GM06990 (cell line): Measurements from ENCODE around the gene SFXN2.

ENCODE experiments used
- DNase-seq: peaks from one replicate; pipeline ENCODE4 v3.0.0-alpha.2; 2011; ENCODE audit not compliant: insufficient read length; ENCODE audit errors: extremely low read depth
- H3K27me3 ChIP-seq: replicated peaks from 2 replicates; pipeline ENCODE4 v1.6.0; 2011; ENCODE audit warnings: low read length; ENCODE audit not compliant: control insufficient read depth, insufficient read depth
- H3K36me3 ChIP-seq: 2 replicates; pipeline ENCODE4 v1.5.1; 2011; ENCODE audit warnings: low read length; ENCODE audit not compliant: control insufficient read depth, insufficient read depth
- H3K4me3 ChIP-seq: replicated peaks from 2 replicates; pipeline ENCODE4 v1.5.1; 2011; ENCODE audit warnings: low read depth, mild to moderate bottlenecking, control low read depth, low read length
- TF ChIP-seq, protein P1 (sequence below): IDR thresholded peaks from 2 replicates; pipeline ENCODE4 v1.5.1; 2011; ENCODE audit warnings: low read length, control low read depth, mild to moderate bottlenecking, inconsistent platforms; ENCODE audit not compliant: insufficient read depth, poor library complexity, severe bottlenecking

Gene SFXN2

DNA sequence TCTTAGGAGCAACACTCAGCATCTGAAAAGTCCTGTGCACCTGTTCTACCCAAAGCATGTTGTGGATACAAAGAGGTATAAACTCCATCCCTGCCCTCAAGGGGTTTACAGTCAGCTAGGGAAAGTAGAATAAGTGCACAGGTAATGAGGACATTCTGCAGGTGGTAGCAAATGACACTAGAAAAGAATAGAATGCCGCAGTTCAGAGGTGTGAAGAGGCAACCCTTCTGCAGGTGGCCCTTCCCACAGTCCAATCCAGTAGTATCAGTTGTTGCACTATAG is 66.0 kb downstream of the SFXN2 start:
- H3K4me3 ChIP-seq: no peak overlapping the region
- peaks cover 2% of the 10 kb centered on the region for H3K36me3 ChIP-seq
- DNase-seq: no peak
- TF ChIP-seq, protein P1, sequence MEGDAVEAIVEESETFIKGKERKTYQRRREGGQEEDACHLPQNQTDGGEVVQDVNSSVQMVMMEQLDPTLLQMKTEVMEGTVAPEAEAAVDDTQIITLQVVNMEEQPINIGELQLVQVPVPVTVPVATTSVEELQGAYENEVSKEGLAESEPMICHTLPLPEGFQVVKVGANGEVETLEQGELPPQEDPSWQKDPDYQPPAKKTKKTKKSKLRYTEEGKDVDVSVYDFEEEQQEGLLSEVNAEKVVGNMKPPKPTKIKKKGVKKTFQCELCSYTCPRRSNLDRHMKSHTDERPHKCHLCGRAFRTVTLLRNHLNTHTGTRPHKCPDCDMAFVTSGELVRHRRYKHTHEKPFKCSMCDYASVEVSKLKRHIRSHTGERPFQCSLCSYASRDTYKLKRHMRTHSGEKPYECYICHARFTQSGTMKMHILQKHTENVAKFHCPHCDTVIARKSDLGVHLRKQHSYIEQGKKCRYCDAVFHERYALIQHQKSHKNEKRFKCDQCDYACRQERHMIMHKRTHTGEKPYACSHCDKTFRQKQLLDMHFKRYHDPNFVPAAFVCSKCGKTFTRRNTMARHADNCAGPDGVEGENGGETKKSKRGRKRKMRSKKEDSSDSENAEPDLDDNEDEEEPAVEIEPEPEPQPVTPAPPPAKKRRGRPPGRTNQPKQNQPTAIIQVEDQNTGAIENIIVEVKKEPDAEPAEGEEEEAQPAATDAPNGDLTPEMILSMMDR: no peak
- H3K27me3 ChIP-seq: no peaks in the 10 kb centered on the region

GRCh38 chr10:102781090-102781920 is 66.9 kb downstream of the SFXN2 start:
- no peak for DNase-seq
- Histone ChIP-seq H3K36me3 (peaks cover 2% of the 10 kb centered on the region), H3K27me3 (no peaks in the 10 kb centered on the region), H3K4me3 (no peak overlapping the region)
- TF ChIP-seq, protein P1: no peak

DNA sequence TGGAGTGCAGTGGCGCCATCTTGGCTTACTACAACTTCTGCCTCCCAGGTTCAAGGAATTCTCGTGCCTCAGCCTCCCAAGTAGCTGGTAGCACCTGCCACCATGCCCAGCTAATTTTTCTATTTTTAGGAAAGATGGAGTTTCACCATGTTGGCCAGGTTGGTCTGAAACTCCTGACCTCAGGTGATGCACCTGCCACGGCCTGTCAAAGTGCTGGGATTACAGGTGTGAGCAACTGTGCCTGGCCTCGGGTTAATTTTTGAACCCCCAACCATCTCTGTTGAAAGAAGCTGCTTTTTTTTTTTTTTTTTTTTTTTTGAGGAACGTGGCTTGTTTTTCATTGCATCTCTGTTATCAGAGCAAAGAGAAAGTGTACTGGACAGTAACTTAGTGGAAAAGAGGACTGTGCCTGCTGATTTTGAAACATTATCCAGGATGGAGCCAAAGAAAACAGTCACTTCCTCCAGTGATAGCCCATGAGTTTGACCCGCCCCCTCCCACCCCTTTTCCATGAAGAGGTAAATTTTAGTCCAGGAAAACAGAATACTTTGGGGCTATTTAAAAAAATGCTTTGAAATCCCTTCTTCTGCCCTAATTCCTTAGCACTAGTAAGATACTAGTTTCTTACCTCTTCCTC is 67.6 kb downstream of the SFXN2 start:
- DNase-seq: no peak
- peaks cover 2% of the 10 kb centered on the region for H3K36me3 ChIP-seq
- TF ChIP-seq, protein P1: no peak
- no peak overlapping the region for H3K4me3 ChIP-seq
- no peaks in the 10 kb centered on the region for H3K27me3 ChIP-seq

DNA sequence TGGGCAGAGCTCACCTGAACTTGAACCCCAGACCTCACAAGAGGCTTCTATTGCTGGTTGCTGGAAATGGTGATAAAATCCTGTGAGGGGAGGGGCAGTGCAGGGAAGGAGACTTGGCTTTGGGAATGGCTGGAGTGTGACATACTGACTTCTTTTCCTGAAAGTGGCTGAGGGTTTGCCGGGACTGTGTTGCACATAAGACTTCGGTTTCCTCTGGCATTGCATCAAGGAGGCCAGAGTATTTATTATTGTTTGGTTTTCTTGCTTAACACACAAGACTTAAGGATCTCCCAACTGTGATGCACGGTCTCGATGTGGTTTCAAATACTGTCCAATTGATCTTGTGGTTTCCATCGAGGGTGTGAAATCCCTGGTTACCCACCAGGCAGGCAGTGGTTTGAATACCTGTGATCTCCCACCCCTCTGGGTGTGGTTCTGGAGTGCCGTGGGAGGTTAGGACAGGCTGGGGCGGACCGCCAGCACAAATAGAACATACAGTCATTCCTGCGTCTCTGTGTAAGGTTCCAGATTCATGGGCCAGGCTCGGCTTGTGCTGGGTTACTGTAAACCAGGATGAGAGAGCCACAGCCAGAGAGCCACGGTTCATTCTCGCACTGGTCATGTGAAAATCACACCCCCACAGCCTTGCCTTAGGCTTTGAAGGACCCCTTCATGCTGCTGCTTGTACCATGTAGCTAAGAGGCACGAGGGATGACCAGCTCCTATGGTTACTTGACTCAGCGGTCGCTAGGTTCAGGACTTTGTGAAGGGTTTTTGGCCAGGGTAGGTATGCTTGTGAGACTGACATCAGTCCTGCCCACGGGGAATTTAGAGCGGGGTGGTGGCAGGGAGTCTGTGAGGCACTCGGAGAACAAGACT is 68.5 kb downstream of the SFXN2 start:
- Histone ChIP-seq H3K36me3 (peaks cover 2% of the 10 kb centered on the region), H3K27me3 (no peaks in the 10 kb centered on the region), H3K4me3 (no peak overlapping the region)
- DNase-seq: no peak
- TF ChIP-seq, protein P1: no peak

GRCh38 chr10:102783568-102783967 is 69.1 kb downstream of the SFXN2 start:
- no peak overlapping the region for H3K4me3 ChIP-seq
- no peak for DNase-seq
- TF ChIP-seq, protein P1: no peak
- peaks cover 2% of the 10 kb centered on the region for H3K36me3 ChIP-seq
- no peaks in the 10 kb centered on the region for H3K27me3 ChIP-seq
